ENCODE data around the gene TAOK3.

DNA sequence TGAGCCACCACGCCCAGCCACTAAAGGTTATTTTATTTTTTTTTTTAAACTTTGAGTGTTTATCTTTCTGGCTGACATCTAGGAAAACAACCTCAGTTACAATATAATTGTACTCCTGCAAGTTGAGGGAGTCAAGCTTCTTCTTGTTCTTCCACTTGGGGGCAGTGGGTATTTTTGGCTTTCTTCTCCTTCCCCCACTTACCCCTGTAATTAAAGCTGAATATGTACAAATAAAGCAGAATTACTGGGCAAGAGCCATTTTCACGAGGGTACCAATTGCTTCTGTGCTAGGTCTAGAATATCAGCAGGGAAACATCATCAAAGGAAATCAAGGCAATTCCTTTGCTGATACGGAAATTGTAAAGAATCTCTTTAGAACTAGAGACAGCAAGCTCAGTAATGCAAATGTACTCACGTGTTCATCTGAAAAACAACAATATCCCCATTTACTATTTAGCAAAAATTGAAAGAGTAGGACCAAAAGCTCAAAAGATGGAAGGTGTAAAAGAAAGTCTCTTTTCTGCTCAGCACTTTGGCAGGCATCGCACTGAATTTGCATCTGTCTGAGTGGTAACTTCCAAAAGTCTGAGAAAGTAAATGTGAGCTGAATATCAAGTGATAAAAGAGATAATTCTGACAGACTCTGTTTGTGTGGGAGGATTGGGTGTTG, 72.8 kb downstream of the TAOK3 start:
- TF ChIP-seq POLR2A (IDR thresholded peaks at IDR 0.05) (no peak), EP300 (IDR thresholded peaks at IDR 0.05) (no peak), POLR2AphosphoS5 (IDR thresholded peaks at IDR 0.05) (no peak)
- TF ChIP-seq, protein P1, sequence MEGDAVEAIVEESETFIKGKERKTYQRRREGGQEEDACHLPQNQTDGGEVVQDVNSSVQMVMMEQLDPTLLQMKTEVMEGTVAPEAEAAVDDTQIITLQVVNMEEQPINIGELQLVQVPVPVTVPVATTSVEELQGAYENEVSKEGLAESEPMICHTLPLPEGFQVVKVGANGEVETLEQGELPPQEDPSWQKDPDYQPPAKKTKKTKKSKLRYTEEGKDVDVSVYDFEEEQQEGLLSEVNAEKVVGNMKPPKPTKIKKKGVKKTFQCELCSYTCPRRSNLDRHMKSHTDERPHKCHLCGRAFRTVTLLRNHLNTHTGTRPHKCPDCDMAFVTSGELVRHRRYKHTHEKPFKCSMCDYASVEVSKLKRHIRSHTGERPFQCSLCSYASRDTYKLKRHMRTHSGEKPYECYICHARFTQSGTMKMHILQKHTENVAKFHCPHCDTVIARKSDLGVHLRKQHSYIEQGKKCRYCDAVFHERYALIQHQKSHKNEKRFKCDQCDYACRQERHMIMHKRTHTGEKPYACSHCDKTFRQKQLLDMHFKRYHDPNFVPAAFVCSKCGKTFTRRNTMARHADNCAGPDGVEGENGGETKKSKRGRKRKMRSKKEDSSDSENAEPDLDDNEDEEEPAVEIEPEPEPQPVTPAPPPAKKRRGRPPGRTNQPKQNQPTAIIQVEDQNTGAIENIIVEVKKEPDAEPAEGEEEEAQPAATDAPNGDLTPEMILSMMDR (IDR thresholded peaks at IDR 0.05): no peak

Data from suprapubic skin (tissue), 4 donors.